Measurements from ENCODE around the gene CASZ1.

Gene CASZ1

DNA sequence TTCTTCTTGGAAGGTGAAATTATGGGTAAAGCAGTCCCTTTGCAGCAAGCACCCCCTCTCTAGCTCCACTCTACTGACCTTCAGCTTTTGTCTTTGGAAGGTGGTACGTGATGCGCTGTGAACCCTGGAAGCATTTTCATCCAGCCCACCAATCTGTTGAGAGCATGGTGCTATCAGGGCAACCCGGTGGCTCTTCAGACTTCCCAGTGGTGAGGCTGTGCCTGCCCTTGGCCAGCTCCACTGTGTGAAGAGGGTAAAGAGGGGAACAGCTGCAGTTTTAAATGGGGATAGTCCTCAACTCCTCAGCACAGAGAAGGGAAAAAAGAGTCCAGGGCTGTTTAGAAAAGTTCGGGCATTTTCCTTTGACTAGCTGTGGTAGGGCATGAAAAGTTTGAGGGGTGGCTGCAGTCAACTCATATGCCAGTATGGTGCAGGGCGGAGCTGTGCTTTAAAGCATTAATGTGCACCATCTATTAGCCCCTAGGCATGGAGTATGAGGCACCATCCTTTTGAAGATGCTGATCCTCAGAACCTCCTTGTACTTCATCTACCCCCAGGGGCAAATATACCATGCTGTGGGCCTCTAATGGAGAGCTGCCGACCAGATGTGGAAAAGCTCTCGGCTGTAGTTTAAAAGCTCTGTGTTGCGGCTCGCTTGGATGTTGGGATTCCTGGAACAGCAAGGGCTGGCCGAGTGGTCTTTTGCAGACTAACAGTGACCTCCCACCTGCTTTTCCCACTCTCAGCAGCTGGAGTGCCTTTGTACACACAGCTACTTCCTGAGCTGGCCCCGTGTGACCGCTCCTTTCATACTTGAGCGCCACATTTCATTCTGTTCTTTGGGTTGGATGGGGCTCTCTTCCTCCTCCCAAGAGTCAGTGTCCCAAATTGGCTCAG, 198.7 kb downstream of the CASZ1 start:
- TF ChIP-seq GATA3 (IDR thresholded peaks at IDR 0.05; ENCODE audit: low read depth, low read length) (no peak), GATA2 (IDR thresholded peaks at IDR 0.05; ENCODE audit: low read depth, low read length) (no peak)

DNA sequence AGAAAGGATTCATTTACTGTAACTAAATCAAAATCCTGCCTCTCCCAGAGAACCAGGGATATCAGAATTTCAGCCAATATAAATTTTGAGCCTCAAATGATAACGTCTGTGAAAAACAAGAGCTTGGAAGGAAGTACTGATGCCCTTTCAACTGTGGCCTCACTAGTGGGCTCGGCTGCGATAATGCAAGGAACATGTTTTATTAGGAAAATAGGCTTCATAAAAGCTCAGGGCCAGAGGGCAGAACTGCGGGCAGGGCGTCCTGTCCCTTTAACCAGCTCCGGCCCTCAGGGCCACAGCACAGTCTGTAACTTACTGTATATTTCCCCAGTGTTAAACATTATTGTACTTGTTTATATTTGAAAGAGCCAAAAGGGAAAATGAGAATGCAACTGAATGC, 199.7 kb downstream of the CASZ1 start:
- TF ChIP-seq GATA3 (IDR thresholded peaks at IDR 0.05; ENCODE audit: low read depth, low read length) = no peak
- no peak for TF ChIP-seq GATA2 (IDR thresholded peaks at IDR 0.05; ENCODE audit: low read depth, low read length)

DNA sequence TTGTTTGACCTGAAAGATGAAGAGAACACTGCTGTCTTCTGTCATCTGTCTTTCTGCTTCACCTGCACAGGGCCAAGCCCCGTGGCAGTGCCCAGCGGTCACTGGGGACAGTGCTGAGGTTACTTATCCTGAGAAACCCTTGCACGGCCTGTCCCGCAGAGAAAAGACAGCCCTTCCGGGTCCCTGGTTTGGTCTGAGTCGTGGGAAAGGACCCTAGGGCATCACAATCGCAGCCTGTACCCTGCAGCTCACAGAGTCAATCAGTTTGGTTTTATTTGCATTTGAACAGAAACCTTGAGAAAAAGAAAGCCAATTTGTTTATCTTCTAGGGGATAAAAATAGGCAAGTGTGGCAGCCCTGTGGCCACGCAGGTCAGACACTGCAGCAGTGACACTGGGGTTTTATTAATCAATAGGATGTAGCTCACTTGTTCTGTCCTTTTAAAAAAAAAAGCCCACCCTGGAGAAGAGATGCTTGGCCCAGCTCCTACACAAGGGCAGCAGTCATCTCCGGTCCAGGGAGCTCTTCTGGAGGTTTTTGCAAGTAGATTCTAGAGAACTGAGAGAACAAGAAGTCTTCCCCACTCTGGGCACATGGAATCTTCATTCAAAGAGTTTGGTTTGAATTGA, 201.7 kb downstream of the CASZ1 start:
- TF ChIP-seq GATA2 (IDR thresholded peaks at IDR 0.05; ENCODE audit: low read depth, low read length) = no peak
- no peak for TF ChIP-seq GATA3 (IDR thresholded peaks at IDR 0.05; ENCODE audit: low read depth, low read length)

DNA sequence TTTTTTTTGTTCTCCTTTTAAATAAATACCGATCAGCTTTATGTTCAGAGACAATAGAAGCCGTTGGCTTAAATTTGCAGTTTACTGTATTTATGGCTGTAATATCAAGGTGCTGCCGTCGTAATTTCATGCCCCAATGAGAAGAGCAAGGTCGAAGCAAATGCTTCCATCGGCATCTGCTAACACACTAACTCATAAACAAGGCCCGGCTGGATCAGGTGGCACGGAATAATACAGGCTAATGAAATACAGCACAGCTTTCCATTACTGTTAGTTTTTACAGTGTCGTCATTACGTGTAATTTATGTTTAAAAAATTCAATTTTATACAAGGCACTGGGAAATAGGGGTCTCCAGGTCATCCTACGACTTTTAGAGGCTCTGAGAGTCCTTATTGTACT, 202.7 kb downstream of the CASZ1 start:
- no peak for TF ChIP-seq GATA3 (IDR thresholded peaks at IDR 0.05; ENCODE audit: low read depth, low read length)
- TF ChIP-seq GATA2 (IDR thresholded peaks at IDR 0.05; ENCODE audit: low read depth, low read length) = no peak

DNA sequence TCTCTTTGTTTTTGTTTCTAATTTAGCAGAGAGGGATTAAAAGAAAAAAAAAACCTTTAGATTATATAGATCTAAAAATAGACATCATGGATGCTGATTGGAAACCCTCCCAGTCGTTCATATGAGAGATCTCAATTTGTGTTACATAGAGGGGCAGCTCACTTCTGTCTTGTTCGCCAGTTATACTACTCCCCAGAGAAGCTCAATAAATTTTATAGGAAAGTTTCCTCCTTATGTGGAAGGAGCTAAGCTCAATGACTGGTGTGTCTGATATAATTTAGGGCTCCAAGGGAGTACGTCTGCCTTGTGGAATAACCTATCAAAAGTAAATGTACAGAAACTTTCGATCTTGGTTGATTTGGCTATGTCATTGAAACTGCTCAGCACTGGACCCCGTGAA, 204.1 kb downstream of the CASZ1 start:
- TF ChIP-seq GATA3 (IDR thresholded peaks at IDR 0.05; ENCODE audit: low read depth, low read length) (no peak), GATA2 (IDR thresholded peaks at IDR 0.05; ENCODE audit: low read depth, low read length) (no peak)

DNA sequence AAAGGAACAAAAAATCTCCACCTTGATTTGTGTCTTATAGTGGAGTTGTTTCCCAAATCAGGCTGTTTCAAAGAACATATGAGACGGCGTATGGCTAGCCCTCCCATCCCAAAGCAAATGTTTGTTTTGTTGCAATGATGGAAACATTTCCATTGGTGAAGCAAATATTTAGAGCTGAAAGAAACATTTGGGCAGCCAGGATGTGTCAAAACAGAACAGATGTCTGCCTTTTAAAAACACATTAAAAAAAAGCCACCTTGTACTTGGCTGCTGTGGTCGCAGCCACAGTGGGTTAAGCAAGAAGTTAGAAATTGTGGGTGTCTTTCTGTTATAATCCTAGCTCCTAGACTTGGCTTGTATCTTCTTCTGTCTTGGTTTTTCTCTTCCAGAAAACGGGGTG, 205.4 kb downstream of the CASZ1 start:
- TF ChIP-seq GATA3 (IDR thresholded peaks at IDR 0.05; ENCODE audit: low read depth, low read length) = no peak

DNA sequence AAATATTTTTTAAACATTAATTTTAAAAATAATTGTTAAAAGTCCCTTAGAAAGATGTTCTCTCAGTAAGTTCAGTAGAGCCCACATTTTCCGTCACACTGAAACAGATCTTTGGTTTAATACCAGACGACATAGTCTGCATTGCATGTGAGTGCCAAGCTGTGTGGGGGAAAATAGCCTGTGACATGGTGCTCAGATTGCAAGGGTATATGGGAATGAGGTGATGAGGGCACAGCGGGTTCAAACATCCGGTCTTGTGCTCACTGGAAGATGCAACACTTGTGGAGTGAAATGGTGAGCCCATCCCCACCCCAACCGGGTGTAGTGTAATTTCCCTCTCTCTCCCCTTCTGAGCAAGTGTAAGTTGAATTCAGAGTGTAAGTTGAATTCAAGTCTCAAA, 207.4 kb downstream of the CASZ1 start:
- TF ChIP-seq GATA3 (IDR thresholded peaks at IDR 0.05; ENCODE audit: low read depth, low read length) (no peak), GATA2 (IDR thresholded peaks at IDR 0.05; ENCODE audit: low read depth, low read length) (no peak)

DNA sequence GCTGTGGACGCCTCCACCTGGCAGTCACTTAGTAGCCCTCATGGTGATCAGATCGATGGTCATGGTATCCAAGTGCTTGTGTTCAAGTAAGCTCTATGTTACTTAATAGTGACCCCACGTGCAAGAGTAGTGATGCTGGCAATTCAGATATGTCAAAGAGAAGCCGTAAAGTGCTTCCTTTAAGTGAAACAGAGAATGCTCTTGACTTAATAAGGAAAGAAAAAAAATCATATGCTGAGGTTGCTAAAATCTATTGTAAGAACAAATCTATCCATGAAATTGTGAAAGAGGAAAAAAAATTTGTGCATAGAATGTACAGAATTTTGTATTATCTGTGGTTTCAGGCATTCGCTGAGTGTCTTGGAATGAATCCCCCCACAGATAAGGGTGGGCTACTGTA, 207.8 kb downstream of the CASZ1 start:
- no peak for TF ChIP-seq GATA3 (IDR thresholded peaks at IDR 0.05; ENCODE audit: low read depth, low read length)

Data from SH-SY5Y (cell line).